ENCODE results near the gene PNMA8A.

DNA sequence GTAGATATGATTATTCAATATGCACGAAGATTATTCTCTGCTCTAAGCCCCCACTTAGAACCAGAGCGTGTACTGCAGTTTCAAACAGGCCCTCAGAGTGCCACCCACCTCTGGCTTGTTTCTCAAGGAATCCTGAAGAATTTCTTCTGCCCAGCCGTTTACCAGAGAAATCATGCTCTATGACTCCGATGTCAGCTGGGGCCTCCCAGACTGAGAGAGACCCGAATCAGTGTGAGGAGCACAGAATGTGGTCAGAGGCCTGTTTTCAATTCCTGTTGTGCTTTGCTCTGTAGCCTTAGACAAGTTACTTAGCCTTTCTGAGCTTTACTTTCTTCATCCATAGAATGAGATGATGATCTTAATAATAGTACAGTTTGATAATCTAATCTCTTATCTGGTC lies 48.2 kb downstream of the PNMA8A start:
- no peak for TF ChIP-seq EZH2phosphoT487 (IDR thresholded peaks at IDR 0.05; ENCODE audit: low read length)
- no peak for TF ChIP-seq CTCF (IDR thresholded peaks at IDR 0.05; ENCODE audit: low read length)
- TF ChIP-seq EZH2 (optimal IDR thresholded peaks at IDR 0.05; ENCODE audit: low read depth, low read length): no peak

Measured in MM.1S (cell line).